AG08396 (cell line): ENCODE results near the gene PKP3.

Experiments used
- DNase-seq: peaks from one replicate; pipeline ENCODE4 v3.0.0; 2012; ENCODE audit warnings: low spot score, mixed read lengths

The PKP3 gene

DNA sequence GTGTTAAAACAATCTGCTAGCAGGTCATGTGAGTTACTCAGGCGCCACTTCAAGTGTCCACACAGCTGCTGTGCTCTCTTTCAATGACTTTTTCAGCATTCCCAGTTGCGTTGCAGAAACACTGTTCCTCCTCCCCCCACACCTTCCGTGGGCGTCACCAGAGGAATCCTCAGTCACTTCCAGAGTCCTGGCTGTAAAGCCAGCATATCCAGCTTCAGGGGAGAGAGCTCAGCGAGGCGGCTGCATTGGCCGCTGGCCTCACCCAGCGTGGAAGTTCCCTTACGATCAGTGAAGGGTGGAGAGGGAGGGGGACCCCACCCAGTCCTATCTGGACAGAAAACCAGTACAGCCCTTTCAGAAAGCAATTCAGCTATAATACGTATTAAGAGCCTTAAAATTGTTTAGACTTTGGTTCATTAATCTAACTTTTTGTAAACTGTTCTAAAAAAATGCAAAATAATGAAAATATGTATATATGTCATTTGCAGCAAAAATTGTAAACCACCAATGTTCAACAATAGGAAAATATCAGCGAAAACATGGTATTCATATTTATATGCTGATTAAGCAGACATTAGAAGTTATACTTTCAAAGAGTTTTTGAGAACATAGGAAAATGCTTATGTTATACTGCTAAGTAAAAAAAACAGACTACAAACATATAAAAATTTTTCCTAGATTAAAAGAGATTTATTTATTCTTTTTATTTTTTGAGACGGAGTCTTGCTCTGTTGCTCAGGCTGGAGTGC lies 50.6 kb downstream of the PKP3 start:
- no peak for DNase-seq

DNA sequence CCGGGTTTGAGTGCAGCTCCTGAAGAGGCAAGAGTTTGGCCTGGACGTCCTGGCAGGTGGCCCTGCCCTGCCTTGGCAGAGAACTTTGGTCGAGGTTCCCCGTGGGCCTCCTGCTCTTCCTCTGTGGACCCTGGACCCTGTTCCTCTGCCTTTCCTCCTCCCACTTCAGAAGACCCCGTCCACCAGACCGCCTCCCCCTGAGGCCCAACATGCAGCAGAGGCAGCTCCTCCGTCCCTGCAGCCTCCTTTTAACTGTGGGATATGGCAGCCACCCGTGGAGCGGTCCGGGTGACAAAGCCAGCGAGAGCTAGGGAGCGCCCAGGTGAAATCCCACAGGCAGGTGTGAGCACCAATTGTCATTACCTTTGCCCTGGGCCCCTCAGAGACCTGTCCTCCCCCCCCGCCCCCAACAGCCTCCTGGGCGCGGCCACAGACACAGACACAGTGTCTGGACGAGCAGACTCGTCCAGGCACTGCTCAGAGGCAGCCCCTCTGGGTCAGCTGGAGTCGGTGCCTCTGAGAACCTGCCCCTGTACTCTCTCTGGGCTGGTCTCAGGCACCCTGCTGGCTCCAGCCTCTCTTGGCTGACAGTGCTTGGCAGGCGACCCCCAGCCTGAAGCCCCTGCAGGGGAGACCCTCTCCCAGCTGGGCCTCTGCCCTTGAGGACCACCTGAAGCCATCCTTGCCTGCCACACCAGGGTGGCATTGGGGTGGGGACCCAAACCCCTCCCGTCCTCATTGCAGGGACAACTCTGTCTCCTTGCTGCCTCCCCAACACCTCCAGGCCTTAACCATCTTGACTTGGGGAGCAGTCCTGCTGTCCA lies 52.0 kb downstream of the PKP3 start:
- no peak for DNase-seq

GRCh38 chr11:446891-447290 lies 52.9 kb downstream of the PKP3 start:
- DNase-seq, result no peak

- DNase-seq, result peak; percentile 97
Measured at GRCh38 chr11:447923-448731, 54.1 kb downstream of the PKP3 start.

DNA sequence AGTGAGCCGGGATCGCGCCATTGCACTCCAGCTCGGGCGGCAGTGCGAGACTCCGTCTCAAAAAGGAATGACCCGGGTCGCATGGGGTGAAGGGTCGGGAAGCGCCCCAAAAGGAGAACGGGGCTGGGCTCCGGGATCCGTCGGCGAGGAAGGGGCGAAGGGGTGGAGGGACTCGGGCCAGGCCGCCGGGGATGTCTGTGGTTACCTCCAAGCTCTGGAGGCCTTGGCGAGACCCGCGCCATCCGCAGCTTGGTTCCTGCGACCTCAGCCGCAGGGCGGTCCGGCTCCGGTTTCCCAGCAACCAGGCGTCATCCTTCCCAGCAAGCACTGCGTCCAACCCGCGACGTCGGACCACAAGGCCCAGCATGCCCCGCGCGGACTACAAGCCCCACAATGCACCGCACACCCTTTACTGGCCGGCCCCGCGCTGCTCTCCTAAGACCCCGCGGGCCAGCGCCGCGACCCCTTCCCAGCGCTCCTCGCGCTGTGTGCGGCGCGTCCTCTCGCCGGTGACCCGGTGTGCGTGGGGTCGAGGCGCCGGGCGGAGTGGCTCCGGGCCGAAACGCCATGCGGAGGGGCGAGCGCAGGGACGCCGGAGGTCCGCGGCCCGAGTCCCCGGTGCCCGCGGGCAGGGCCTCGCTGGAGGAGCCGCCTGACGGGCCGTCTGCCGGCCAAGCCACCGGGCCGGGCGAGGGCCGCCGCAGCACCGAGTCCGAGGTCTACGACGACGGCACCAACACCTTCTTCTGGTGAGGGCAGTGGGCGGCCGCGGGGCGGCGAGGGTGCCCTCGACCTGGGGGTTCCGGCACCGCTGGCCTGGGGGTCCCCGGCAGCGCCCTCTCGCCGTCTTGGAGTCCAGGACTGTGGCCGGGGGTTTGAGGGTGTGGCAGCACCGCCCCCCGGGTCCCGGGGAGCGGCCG lies 56.1 kb downstream of the PKP3 start, which contains the start of gene PTDSS2:
Gene PTDSS2, plus strand, starts transcription at position 391 of the 920 bp plus-strand sequence. Its CDS starts 177 bp downstream, at position 568.
- DNase-seq, result peak; percentile 97

DNA sequence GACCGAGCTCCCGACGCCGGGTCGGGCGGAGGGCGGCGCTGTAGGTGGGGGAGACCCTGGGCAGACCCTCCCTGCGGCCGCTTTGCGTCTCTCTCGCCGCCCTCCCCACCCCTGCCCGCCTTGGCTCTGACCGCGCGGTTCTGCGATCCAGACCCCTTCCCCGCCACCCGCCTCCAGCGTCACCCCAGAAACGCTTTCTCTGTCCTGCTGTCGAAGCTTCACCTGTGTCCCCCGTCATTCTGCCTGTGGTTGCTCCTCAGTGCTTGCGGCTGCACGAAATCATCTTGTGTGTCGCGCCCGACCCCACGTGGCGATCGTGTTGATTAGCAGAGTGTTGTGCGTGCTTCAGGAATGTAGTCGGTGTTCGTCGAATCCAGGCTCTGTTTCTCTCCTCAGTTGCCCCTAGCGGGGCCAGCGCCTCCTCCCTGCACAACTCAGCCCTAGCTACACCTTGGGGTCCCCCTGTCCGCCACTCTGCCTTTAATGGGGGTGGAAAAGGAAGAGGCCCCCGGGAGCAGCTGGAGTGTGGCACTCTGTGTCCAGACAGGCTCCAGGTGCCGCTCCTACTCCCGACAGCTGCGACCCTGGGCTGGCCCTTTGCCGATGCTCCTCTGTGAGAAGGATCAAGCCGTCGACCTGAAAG lies 56.9 kb downstream of the PKP3 start:
- DNase-seq, result peak; percentile 81

DNA sequence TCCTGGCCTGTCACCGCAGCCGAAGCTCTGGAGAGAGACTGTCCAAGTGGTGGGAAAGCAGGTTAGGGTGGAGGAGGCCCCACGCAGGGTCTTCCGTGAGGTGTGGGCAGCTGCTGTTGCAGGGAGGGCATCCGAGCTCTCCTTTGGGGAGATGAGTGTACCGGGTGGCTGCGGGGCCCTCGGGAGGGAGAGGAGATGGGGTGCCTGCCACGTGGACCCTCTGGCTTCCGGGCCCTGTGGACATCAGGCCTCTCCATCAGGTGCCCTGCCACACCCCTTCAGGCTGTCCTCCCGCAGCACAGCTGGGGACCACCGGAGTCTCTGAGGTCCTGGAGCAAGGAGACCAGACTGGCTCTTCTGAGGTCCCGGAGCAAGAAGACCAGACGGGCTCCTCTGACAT lies 57.7 kb downstream of the PKP3 start:
- no peak for DNase-seq

- no peak for DNase-seq
Measured at GRCh38 chr11:452203-452744, 58.3 kb downstream of the PKP3 start.

- DNase-seq, result no peak
Measured at GRCh38 chr11:452916-453527, 59.0 kb downstream of the PKP3 start.

DNA sequence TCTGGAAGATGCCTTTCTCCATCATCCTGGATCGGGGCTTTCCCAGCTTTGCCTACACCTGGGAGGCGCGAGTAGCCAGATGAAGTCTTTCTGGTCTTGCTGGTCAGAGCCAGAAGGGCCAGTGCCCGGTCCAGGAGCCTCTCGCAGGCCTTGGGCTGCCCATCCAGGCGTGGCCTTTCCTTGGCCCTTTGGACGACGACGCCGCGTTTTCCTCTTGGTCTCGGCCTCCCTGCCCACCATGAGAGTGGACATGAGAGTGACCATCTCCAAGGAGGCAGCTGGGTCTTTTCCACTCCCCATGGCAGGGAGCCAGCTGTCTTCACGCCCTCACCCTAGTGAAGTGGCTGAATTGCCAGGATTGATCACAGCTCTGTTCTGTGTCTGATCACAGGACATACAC lies 59.6 kb downstream of the PKP3 start:
- no peak for DNase-seq

DNA sequence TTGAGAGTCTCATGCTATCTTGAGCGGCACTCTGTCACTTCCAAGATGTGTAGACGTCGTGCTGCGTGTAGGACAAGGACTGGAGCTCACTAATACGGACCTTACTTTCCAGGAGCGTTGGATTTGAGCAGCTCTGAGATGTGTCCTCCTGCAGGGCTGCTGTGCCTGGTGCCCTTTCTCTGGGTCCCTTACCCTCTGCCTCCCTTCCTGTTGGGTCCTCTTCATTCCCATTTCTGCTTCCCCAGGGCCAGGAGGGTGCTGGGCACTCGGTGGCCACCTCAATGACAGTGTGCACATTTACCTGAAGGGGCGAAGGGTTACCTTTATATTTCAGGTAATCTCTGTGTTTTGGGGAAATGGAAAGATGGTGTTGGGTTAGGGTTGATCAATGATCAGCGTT lies 60.0 kb downstream of the PKP3 start:
- no peak for DNase-seq
